Stimulated activated CD8-positive, alpha-beta memory T cell treated with anti-CD3 and anti-CD28 coated beads, Interleukin-4, amount 100 ng/mL, for 1 hour (primary cell): ENCODE results near the gene ARRDC3.
"Not testable (repeated sequence)": the region's sequence is repeated elsewhere in the genome, so short reads cannot be mapped to it uniquely, and the experiment has no call there.

ENCODE experiments used
- DNase-seq, 2 donors: peaks; one replicate each; pipeline ENCODE4 v3.0.0-alpha.2; 2020; ENCODE audit warnings: low read depth in 2 of 2, low spot score in 1 of 2

ARRDC3 gene

DNA sequence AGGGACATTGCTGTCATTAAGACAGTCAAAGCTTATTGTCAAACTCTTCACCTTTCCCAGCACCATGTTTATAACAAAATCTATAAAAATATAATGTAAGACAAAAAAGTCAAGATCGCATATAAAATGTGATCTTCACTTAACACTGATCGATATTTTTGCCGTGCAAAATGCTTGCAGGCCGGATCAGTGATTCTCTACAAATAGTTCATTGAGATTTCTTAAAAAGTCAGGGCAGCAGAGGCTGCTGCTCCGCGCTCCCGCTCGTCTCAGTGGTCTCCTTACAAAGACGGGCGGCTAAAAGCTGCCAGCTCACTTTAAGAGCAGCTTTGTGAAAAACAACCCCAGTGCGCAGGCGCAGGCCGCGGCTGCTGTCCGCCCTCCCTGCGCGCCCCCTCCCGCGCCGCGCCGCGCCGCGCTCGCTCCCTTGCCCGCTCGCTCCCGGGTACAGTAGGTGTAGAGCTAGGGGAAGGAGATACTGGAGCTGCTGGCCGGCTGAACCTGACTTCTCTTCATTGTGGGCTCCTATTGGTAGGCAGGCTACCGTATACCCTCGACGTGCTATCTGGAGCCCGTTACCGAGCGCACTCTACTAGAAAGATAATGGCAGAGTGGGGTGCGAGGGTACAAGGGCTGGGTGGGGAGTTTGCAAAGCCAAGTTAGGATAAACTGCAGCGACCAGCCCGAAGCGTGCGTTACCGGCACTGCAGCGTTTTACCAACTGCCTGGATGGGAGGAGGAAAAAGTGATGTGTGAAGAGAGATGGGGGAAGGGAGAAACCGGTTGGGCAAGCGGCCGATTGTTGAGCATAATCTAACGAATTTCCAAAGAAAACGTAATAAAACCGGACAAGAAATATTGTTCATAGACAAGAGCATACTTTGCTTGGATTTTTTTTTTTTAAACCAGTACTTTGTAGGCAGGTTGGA, at the start of gene ARRDC3:
Gene ARRDC3, minus strand, starts transcription at position 291 of the 929 bp plus-strand sequence. Its CDS starts 225 bp downstream, at position 66.
- peak; percentile 93 to 94 for DNase-seq

DNA sequence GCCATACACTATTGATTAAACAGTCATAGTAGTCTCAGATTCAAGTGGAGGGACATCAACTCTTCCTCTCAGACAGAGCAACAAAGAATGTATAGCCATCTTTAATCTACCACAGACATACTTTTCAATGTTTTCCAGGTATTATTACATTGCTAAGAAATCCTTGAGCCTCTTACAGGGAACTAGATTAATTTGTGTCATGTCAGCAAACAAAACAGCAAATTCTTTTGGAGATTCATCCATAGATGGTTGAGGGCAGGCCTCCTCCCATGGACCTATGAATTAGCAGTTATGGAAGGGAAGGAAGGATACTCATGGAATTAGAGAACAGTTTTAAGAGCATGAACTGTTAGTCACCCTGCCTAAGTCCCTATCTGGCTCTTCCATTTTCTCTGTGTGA, 47.8 kb upstream of the ARRDC3 start:
- no peak for DNase-seq

- no peak for DNase-seq
Observed at GRCh38 chr5:91424638-91425436, 41.7 kb upstream of the ARRDC3 start.

DNA sequence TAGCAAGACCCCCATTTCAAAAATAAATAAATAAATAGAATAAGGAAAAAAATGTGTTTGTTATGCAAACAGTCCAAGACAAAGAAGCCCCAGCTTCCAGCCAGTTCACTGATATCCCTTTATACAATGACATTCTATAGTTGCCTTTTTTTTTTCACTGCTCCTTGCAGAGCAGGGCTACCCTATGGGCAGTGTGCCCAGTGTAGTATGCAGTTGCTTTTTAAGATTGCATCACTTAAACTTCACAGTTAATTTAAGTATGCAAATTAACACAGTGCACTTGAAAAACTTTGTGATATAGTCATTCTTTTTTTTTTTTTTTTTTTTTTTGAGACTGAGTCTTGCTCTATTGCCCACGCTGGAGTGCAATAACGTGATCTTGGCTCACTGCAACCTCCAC, 40.8 kb upstream of the ARRDC3 start:
- DNase-seq: no peak

DNA sequence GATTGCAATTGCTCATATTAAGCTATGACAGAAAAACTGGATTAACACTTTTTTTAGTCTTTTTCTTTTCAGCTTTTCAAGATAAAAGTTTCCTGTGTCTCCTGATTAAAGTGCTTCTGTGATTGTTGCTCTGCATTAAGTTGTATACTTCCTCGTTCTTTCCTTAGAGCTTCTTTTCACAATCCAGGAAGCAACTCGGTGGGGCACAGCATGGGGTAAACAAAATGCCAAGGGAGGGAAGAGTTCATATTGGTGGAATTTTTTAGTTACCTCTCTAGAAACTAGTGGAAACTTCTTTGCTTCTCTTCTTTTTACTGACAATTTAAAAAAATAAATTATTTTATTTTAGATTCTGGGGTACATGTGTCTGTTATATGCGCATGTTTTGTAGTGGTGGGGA, 37.8 kb upstream of the ARRDC3 start:
- no peak for DNase-seq

- peak; percentile 57 to 60 for DNase-seq
Observed at GRCh38 chr5:91419571-91420537, 36.7 kb upstream of the ARRDC3 start.

DNA sequence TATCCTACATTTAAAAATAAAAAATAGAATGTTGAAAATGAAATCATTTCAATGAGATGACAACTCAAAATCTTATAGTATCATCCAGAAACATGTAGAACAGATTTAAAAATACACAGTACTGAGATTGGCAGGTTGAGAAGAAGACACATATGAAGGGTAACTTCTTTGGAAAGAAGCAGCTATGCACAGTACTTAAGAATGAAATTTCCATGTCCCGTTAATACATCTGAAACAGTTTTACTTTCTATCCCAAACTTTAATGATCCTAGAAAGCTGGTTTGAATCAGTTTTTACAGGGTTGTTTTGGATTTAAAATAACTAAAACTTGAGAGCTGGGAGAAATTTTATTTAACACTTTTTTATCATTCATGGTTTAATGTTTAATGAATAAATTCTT, 36.0 kb upstream of the ARRDC3 start:
- no peak for DNase-seq

DNA sequence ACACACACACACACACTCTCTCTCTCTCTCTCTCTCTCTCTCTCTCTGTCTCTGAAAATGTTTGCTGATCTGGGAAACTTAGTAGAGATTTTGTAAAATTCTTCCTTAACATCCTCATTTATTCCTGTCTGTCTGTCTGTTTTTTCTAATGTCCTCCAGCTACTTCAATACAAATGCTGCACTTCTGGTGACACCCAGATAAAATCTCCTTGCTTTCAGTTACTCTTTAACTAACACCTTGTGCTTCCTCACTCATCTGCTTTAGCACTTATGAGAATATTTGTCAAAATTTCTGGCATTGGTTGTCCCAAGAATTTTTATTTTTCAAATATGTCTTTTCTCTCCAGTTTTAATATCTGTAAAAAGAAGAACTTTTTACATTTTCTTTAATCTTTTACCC, 35.0 kb upstream of the ARRDC3 start:
- DNase-seq: no peak

GRCh38 chr5:91417219-91417618, 34.1 kb upstream of the ARRDC3 start:
- no peak for DNase-seq

DNA sequence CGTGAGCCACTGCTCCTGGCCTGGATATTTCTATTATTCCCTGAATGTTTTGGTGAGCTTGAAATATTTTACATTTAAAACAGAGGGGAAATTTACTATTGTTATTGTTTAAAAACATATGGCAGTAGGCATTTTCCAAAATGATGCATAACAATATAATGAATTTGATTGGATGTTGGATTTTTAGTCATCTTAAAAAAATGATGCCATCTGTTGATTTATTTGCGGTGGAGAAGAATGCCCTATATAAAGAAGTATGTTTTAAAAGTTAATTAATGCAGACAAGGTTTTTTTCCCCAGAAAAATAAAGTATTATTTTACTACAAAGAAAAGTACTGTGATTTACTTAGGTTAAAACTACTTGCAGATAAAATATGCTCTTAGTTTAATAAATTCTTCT, 33.4 kb upstream of the ARRDC3 start:
- no peak for DNase-seq

GRCh38 chr5:91409304-91409703, 26.2 kb upstream of the ARRDC3 start:
- no peak for DNase-seq

DNA sequence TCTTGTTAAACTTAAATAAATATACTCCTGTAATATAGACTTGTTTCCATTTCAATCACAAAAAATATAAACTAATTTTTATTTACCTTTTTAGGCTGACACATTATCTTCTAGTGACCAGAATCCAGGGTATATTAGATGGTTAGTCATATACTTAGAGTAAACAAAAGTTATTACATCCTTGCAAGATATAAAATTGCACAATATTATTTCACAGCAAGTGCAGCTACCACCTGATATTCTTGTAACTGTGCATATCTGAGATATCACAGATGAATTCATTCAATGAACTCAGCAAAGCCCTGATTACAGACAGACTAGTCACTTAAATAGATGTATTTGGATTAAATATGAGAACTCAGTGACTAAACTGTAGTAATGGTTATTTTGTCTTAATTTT, 25.6 kb upstream of the ARRDC3 start:
- no peak for DNase-seq

- no peak for DNase-seq
Observed at GRCh38 chr5:91407204-91407603, 24.1 kb upstream of the ARRDC3 start.

DNA sequence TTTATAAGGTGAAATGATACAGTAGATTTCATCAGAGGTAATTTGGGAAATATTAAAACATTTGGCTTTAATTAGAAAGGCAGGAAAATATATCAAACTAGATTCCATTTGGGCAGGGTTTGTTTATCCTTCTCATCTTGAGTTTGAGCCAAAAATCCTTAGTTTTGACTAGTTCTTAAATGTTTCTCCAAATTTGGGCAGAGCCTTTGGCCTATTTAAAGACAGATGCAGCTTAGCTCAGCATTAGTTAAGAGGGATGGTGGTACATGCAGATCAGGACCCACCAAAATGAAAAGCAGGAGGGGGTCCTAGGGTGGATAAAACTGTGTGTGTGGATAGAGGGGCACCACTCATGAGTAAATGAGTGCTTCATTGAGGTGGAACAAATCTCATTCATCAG, 20.3 kb upstream of the ARRDC3 start:
- no peak for DNase-seq

DNA sequence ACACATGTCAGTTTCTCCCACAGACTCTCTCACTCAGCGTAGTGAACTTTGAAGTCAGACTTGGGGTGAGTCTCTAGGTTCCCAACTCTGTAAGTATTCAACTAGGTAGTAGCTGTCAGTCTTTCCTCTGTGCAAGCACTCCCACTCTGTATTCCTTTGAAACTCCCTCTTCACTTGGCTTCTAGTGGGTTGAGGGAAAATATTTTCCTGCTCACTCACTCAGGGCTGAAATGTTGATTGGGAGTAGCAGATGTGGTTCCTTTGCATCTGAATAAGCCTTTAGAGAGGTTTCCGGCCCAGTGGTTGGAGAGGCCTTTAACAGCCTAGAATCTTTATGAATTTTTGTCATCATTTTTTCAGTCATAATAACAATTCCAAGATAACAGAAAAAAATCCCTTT, 18.1 kb upstream of the ARRDC3 start:
- no peak for DNase-seq

DNA sequence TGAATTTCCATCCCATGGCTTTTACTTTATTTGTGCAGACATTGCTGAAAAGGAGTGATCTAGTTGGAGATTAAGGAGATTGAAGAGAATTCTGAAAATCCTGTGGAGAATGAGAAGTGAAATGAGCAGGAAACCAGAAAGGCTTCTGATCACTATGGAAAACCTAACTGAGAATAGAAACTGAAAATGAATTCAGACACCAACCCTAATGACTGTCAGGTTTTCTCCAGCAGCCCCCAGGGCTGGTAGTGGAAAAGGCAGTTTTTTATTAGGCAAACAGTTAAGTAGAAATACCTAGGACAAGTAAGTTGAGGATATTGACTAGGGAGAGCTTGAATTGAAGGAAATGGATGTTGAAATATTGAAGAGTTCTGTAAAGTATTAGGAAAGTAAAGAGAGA, 14.7 kb upstream of the ARRDC3 start:
- DNase-seq: no peak

DNA sequence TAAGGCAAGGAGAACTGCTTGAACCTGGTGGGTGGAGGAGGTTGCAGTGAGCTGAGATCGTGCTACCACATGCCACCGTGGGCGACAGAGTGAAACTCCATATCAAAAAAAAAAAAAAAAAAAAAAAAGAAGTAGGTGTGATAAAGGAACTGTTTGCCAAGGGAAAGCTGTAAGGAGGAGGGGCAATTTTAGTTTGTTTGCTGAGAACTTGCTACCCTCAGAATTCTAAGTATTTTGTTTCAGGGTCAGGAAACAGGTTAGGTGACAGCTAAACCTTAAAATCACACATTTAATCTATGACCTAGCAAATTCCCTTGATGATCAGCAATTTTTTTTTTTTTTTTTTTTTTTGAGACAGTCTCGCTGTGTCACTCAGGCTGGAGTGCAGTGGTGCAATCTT, 7.2 kb upstream of the ARRDC3 start:
- DNase-seq: no peak

GRCh38 chr5:91389555-91389954, 6.4 kb upstream of the ARRDC3 start:
- DNase-seq: not testable (repeated sequence)

DNA sequence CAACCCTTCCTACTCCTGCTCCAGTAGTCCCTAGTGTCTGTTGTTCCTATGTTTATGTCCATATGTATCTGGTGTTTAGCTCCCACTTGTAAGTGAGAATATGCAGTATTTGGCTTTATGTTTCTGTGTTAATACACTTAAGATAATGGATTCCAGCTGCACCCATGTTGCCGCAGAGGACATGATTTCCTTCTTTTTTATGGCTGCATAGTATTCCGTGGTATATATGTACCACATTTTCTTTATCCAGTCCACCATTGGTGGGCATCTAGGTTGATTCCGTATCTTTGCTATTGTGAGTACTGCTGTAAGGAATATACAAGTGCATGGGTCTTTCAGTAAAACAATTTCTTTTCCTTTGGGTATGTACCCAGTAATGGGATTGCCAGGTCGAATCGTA, 5.2 kb upstream of the ARRDC3 start:
- no peak for DNase-seq

DNA sequence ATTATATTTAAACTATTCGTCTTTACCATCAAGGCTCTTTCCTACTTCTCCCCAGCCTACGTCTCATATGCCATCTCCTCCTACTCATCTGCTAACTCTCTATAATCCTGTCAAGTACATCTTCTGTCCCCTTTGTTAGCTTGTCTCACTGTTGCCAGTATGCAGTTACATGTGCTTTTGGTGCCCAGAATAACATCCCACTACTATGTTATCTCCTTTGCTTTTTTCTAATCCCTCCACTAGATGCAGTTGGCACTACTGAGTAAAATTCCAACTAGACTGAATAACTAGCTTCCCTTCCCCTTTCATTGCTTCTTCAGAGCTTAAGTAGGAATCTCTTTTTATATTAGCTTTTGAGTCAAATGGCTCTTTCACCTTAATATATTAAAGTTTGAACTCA, 3.0 kb upstream of the ARRDC3 start:
- no peak for DNase-seq

DNA sequence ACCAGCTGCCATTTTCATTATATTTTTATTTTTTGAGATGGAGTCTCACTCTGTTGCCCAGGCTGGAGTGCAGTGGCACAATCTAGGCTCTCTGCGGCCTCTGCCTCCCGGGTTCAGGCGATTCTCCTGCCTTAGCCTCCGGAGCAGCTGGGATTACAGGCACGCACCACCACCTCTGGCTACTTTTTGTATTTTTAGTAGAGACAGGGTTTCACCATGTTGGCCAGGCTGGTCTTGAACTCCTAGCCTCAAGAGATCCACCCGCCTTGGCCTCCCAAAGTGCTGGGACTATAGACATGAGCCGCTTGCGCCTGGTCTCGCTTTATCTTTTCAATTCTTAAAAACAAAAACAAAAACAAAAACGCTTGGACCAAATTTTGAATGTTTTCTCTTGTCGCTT, 2.5 kb upstream of the ARRDC3 start:
- DNase-seq: not testable (repeated sequence)
